AG04450 (cell line): ENCODE results near the gene FEZ2. TPM values are rescaled to one million over a fixed set of nuclear protein-coding genes. Genes with fewer than 3 reads are reported as not detected.

ENCODE experiments used
- CTCF ChIA-PET: fragments of 300-600, 350-600 bp; formaldehyde crosslinking; extraction: SDS; loops from one replicate; lab custom pipeline; 2022; ENCODE audit warnings: antibody characterized with exemption, inconsistent platforms; lab: Charles Lee
- POLR2A ChIA-PET: fragments of 350-600 bp; formaldehyde crosslinking; extraction: SDS; loops from one replicate; lab custom pipeline; 2021; ENCODE audit warnings: antibody characterized with exemption, inconsistent platforms; lab: Yijun Ruan, JAX
- DNase-seq: peaks from one replicate; pipeline ENCODE4 v3.0.0-alpha.2; 2011; ENCODE audit warnings: low read depth, low spot score
- H3K27ac ChIP-seq: one replicate; pipeline ENCODE4 v1.5.1; 2012; ENCODE audit warnings: low read depth, low read length, control low read depth
- H3K27me3 ChIP-seq: one replicate; pipeline ENCODE4 v1.6.0; 2012; ENCODE audit warnings: low read length; ENCODE audit not compliant: control insufficient read depth, insufficient read depth
- H3K4me3 ChIP-seq: 2 replicates; pipeline ENCODE4 v1.5.1; 2011; ENCODE audit warnings: mild to moderate bottlenecking, low read depth, low read length, control low read depth
- H3K9me3 ChIP-seq: 2 replicates; pipeline ENCODE4 v1.5.1; 2012; ENCODE audit warnings: low read length; ENCODE audit not compliant: control insufficient read depth, insufficient read depth
- polyA plus RNA-seq: library from polyadenylated mRNA; depleted of rRNA; stranded (reverse); fragments of >200 nt; gene quantifications from 2 replicates; pipeline ENCODE4 v1.2.3, GENCODE V29; 2011
- TF ChIP-seq, protein P1 (sequence below): IDR thresholded peaks from 2 replicates; pipeline ENCODE4 v1.5.1; 2011; ENCODE audit warnings: low read depth, low read length, control low read depth, inconsistent platforms

The FEZ2 gene
- polyA plus RNA-seq, 1 experiment, result 87.5 TPM

GRCh38 chr2:36626071-36626470 is 28.1 kb upstream of the FEZ2 start:
- CTCF ChIA-PET, result no interaction called here
- POLR2A ChIA-PET, result no interaction called here
- Histone ChIP-seq H3K9me3 (peaks cover 7% of the 10 kb centered on the region; the same call in 1 of the 2 replicates), H3K27me3 (no peaks in the 10 kb centered on the region), H3K27ac (no peak overlapping the region), H3K4me3 (no peak overlapping the region)
- TF ChIP-seq, protein P1, sequence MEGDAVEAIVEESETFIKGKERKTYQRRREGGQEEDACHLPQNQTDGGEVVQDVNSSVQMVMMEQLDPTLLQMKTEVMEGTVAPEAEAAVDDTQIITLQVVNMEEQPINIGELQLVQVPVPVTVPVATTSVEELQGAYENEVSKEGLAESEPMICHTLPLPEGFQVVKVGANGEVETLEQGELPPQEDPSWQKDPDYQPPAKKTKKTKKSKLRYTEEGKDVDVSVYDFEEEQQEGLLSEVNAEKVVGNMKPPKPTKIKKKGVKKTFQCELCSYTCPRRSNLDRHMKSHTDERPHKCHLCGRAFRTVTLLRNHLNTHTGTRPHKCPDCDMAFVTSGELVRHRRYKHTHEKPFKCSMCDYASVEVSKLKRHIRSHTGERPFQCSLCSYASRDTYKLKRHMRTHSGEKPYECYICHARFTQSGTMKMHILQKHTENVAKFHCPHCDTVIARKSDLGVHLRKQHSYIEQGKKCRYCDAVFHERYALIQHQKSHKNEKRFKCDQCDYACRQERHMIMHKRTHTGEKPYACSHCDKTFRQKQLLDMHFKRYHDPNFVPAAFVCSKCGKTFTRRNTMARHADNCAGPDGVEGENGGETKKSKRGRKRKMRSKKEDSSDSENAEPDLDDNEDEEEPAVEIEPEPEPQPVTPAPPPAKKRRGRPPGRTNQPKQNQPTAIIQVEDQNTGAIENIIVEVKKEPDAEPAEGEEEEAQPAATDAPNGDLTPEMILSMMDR, result no peak
- DNase-seq, result no peak

- CTCF ChIA-PET, result interaction anchor here (1.1 kb wide), 2 partner anchors 25 to 272 kb away, joined by 3 read pairs; no protein-coding TSS in a partner anchor
- H3K4me3 ChIP-seq, result no peak overlapping the region
- TF ChIP-seq, protein P1, result no peak
- no peak overlapping the region for H3K27ac ChIP-seq
- DNase-seq, result no peak
- peaks cover 7% of the 10 kb centered on the region; the same call in 1 of the 2 replicates for H3K9me3 ChIP-seq
- H3K27me3 ChIP-seq, result no peaks in the 10 kb centered on the region
- POLR2A ChIA-PET, result no interaction called here
These were observed 27.3 kb upstream of the FEZ2 start for GRCh38 chr2:36625304-36625703.

- DNase-seq, result no peak
- peaks cover 5% of the 10 kb centered on the region; the same call in 1 of the 2 replicates for H3K9me3 ChIP-seq
- CTCF ChIA-PET, result no interaction called here
- no peak overlapping the region for H3K27ac ChIP-seq
- TF ChIP-seq, protein P1, result no peak
- H3K27me3 ChIP-seq, result no peaks in the 10 kb centered on the region
- no peak overlapping the region for H3K4me3 ChIP-seq
- POLR2A ChIA-PET, result interaction anchor here (0.6 kb wide), 1 partner anchor 262 kb away, joined by 3 read pairs; no protein-coding TSS in a partner anchor
These were observed 22.4 kb upstream of the FEZ2 start for GRCh38 chr2:36620321-36620720.

DNA sequence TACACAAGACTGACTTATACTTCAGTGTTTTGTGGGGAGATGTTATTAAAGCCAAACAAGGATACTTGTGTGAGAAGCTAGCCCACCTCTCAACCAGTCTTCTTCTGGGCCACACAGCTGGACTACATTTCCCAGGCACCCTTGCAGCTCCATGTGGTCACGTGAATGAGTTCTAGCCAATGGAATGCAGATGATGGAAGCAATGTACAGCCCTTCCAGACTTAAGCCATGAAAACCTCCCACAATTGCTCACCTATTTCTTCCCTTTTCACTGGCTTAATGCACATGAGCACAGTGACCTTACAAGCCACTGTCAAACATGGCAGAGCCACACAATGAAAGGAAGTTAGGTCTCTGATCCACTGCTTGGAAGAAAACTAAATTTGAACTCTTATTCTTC is 20.4 kb upstream of the FEZ2 start:
- no peak overlapping the region for H3K27ac ChIP-seq
- ChIA-PET POLR2A (interaction anchor here (0.6 kb wide), 1 partner anchor 252 kb away, joined by 3 read pairs; no protein-coding TSS in a partner anchor), CTCF (interaction anchor here (2.1 kb wide), 1 partner anchor 46 kb away, joined by 9 read pairs; no protein-coding TSS in a partner anchor)
- DNase-seq, result peak; percentile 30
- no peaks in the 10 kb centered on the region for H3K27me3 ChIP-seq
- TF ChIP-seq, protein P1, result no peak
- no peak overlapping the region for H3K4me3 ChIP-seq
- no peaks in the 10 kb centered on the region for H3K9me3 ChIP-seq

DNA sequence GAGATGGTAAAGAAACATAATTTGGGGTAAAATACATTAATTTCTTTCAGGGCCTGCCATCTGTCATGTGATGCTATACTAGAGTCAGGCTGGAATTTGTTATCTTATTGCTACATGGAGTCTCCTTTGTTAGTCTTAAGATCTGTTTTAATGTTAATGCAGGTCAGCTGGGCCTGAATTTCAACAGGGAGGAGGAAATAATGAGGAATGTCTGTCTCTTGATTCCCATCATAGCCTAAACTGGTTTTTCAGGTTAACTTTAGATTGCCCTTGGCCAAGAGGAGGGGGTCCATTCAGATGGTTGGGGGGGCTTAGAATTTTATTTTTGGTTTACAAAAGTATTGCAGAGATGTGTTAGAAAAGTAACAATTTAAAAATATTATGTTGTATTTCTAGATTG is 19.0 kb upstream of the FEZ2 start:
- ChIA-PET POLR2A (interaction anchor here (0.7 kb wide), 1 partner anchor 47 kb away, joined by 6 read pairs; no protein-coding TSS in a partner anchor), CTCF (interaction anchor here (2.1 kb wide), 1 partner anchor 48 kb away, joined by 9 read pairs; no protein-coding TSS in a partner anchor)
- Histone ChIP-seq H3K4me3 (no peak overlapping the region), H3K27me3 (no peaks in the 10 kb centered on the region), H3K27ac (no peak overlapping the region), H3K9me3 (no peaks in the 10 kb centered on the region)
- TF ChIP-seq, protein P1, result no peak
- no peak for DNase-seq
